NCI-H2107 treated with DMSO at 0.1 percent for 48 hours (cell line): ENCODE results near the gene MTERF1.
"Not testable (repeated sequence)": the region's sequence is repeated elsewhere in the genome, so short reads cannot be mapped to it uniquely, and the experiment has no call there.

ENCODE experiments used
- DNase-seq: peaks from one replicate; lab custom pipeline; 2025; ENCODE audit not compliant: unreplicated experiment; lab: John Stamatoyannopoulos, UW

The MTERF1 gene, protein sequence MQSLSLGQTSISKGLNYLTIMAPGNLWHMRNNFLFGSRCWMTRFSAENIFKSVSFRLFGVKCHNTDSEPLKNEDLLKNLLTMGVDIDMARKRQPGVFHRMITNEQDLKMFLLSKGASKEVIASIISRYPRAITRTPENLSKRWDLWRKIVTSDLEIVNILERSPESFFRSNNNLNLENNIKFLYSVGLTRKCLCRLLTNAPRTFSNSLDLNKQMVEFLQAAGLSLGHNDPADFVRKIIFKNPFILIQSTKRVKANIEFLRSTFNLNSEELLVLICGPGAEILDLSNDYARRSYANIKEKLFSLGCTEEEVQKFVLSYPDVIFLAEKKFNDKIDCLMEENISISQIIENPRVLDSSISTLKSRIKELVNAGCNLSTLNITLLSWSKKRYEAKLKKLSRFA

GRCh38 chr7:91880413-91881241, at the start of gene MTERF1:
Gene MTERF1, minus strand, starts transcription at chr7:91880702. Its CDS starts 619 bp downstream, at chr7:91880083.
- peak; percentile 94 for DNase-seq

DNA sequence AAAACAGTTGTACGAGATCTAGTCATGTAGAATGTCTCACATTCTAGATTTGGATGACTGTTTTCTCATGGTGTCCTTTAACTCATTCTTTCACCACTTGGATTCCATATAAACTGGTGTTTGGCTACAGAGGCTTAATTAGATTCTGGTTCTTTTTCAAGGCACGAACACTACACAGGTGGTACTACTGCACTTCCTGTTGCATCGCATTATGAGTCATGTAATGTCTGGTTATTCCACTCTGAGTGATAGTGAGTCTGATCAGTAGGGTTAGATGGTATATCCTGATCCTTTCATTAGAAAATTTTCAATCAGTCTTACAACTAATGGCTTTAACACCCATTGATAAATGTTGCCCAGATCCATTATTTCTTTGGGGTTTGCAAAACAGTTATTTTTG, 49.0 kb upstream of the MTERF1 start:
- no peak for DNase-seq

- DNase-seq, result no peak
These were observed 47.4 kb upstream of the MTERF1 start for GRCh38 chr7:91927912-91928311.

DNA sequence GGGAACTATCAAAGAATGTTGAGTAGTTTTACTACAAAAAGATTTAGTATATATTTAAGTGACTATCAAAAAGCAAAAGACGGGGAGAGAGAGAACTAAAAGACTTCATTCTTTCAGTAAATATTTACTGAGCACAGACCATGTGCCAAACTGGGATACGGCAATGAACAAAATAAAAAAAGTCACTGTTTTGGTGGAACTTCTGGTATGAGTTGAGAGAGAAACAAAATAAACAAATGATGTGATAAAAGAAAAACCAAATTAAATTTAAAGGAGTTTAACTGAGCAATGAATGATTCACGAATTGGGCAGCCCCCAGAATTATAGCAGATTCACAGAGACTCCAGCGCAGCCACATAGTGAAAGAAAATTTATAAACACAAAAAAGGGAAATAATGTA, 42.4 kb upstream of the MTERF1 start:
- DNase-seq, result no peak

- DNase-seq, result no peak
These were observed 37.9 kb upstream of the MTERF1 start for GRCh38 chr7:91918356-91918755.

DNA sequence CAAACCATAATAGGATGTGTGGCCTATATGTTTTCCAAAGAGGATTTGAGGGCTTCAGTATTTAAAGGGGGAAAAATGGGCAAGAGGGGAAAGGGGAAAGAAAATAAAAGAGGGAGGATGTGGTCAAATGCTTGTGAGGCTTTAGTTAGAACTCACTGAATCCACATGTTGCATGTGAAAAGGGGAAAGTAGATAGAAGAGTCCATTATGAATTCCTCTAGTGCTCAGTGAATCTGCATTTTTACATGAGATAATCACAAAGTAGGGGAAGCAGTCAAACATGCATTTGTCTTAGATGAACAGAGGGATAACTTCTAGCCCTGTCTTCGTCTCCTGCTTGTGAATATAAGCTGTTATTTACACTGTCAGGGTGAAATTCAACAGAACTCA, 35.5 kb upstream of the MTERF1 start:
- no peak for DNase-seq

DNA sequence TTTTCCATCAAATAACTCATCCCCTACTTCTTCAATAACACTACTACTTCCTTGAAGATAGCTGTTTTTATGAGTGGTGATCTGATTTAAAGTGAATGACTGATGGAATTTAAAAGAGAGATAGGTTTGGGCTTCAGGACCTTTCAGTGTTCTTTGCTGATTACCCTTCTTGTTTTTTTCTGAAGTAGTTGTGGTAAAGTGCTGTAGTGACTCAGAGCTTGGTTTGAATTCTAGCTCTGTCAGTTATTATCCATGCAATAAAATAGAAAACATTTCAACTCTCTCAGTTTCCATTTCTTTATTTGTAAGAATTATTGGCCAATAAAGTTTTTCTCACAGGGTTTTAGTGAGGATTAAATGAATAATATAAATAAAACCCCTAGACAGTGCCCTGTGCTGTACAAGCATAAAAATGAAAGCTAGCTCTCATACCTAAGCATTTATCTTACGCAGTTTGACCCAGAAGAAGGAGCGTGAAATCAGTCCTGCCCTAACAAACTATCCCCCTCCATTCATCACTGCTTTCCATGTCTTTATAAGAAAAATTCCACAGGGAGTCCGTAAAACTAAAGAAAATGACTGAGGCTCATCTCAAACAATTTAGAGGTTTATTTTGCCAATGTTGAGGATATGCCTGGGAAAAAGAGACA, 35.0 kb upstream of the MTERF1 start:
- no peak for DNase-seq

GRCh38 chr7:91913612-91914011, 33.1 kb upstream of the MTERF1 start:
- DNase-seq, result no peak

DNA sequence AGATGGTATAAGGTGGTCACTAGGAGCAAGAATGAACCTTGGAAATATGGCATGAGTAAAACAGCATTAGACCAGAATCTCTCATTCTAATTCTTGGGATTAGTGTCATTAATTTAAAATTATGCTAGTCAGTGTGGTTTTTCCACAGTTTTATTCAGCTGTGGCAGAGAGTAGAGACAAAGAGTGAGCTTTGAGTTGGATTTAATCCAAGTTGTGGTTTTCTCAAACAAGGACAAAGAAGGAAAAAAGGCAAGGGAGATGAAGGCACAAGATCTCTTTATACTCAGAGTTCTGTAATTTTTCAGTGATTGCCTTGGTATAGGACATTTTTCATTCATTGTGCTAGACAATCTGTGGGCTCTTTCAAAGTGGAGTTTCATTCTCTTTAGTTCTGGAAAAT, 32.0 kb upstream of the MTERF1 start:
- no peak for DNase-seq

DNA sequence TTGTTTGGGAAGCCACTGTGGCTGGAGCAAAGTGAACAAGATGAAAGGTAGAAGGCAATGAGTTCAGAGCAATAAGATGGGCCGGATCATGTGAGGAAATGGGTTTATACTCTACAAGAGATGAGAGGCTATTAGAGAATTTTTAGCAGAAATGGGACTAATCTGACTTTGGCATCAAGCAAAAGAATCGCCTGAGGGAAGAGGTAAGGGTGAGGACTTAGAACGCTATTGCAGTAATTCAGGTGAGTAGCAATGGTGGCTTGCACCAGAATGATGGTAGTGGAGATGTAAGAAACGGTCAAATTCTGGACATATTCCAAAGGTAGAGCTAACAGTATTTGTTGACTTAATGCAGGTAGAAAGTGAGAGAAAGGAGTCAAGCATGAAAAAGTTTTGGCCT, 30.6 kb upstream of the MTERF1 start:
- DNase-seq, result no peak

GRCh38 chr7:91910171-91910570, 29.7 kb upstream of the MTERF1 start:
- DNase-seq, result no peak

DNA sequence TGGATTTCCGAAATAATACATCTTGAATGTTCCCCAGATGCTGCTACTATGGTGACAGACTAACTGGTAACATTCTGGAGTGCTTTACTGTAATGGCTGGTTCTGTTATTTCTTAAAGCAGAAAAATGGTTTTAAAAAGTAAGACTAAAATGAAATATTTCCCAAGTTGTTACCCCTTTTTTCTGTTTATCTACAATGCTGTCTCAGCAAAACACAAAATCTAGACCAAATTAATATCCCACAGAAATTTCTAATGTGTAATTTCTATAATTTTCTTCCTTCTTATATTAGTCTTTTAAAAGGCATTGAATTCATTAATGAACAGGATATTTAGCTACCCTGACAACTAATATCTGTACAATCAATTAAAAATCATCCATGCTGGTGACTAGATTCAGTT, 19.1 kb upstream of the MTERF1 start:
- no peak for DNase-seq

- no peak for DNase-seq
These were observed 17.9 kb upstream of the MTERF1 start for GRCh38 chr7:91898240-91898992.

GRCh38 chr7:91894781-91895480, 14.4 kb upstream of the MTERF1 start:
- DNase-seq, result no peak

GRCh38 chr7:91893699-91894098, 13.2 kb upstream of the MTERF1 start:
- DNase-seq, result not testable (repeated sequence)

DNA sequence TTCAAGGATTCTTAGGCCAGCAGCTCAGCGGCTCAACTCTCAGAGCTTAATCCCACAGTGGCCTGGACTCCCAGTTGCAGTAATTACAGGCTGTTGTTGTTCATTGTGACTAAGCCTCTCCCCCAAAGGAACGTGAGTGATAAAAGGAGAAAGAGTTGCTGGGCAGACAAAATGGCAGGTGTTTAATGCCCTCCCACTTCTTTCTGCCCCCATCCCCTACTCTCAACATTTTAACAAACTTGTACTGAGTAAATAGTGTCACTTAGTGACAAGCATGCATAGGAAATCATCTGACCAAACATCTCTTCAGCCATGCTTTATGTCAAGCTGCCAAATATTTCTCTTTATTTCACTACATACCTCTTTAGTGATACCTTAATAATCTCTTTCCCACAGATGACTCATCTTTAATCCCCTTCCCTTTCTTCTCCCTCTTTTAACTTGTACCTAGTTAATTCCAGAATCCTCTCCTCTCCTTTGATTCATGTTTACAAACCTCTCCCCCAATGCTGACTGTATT, 12.4 kb upstream of the MTERF1 start:
- DNase-seq, result no peak

DNA sequence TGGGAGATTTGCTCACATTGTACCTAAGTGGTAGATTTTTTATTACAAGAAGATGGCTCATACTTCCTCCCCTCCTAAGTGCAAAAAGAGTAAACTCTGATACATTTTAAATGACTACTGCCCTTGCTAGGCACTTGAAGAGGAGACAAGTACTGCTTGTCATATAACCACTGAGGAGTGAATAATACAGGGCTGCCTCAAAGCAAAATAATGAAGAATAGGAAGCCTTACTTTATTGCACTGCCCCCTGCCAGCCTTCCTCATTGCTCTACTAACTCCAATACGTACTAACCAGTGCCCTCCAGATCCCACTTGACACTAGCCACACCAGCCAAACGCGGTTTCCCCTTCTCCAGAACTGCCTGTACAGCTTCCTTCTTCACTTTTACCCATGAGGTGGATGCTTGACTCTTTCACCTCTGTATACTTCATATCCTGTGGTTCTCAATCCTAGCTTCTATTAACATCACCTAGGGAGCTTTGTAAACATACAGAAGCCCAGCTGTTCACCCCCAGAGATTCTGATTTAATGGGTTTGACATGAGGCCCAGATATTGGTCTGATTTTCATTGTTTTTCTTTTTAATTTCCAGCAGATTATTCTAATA, 11.7 kb upstream of the MTERF1 start:
- DNase-seq, result no peak

DNA sequence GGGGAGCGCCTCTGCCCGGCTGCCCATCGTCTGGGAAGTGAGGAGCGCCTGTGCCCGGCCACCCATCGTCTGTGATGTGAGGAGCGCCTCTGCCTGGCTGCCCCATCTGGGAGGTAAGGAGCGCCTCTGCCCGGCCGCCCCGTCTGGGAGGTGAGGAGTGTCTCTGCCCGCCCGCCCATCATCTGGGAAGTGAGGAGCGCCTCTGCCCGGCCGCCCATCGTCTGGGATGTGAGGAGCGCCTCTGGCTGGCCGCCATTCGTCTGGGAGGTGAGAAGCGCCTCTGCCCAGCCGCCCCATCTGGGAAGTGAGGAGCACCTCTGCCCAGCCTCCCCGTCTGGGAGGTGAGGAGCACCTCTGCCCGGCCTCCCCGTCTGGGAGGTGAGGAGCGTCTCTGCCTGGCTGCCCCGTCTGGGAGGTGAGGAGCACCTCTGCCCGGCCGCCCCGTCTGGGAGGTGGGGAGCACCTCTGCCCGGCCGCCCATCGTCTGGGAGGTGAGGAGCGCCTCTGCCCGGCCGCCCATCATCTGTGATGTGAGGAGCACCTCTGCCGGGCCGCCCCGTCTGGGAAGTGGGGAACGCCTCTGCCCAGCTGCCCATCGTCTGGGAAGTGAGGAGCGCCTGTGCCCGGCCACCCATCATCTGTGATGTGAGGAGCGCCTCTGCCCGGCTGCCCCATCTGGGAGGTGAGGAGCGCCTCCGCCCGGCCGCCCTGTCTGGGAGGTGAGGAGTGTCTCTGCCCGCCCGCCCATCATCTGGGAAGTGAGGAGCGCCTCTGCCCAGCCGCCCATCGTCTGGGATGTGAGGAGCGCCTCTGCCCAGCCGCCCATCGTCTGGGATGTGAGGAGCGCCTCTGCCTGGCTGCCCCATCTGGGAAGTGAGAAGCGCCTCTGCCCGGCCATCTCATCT, 8.0 kb upstream of the MTERF1 start:
- not testable (repeated sequence) for DNase-seq
